ENCODE results near the gene MEF2D. TPM values are rescaled to one million over a fixed set of nuclear protein-coding genes. Genes with fewer than 3 reads are reported as not detected.

The MEF2D gene
- polyA plus RNA-seq, 1 donor (not counting 4 experiments of a cell fraction or from before 2014, with no cell fraction given) = 9.3 TPM

DNA sequence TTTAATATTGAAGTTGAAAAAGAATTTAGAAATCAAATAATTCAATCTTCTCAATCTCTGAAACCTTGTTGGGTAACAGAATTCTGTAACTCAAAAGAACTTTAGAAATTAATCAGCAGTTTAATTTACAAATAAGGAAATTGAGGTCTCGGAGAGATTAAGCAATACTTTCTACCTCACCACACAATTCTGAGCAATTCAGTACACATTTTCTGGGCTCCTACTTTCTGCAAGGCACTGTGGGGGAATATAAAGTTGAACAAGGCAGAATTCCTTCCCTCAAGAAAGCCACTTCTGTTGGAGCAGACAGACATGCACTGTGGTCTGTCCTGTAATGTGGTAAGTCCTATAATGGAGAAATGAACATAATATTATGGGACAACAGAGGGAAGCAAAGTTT, 47.7 kb downstream of the MEF2D start:
- Histone ChIP-seq H3K9me1 (ENCODE audit: control insufficient read depth, extremely low read depth, insufficient read depth, low read length) (no peaks in the 10 kb centered on the region), H3K9me3 (ENCODE audit: control insufficient read depth, low read depth, low read length) (no peaks in the 10 kb centered on the region), H3K27me3 (ENCODE audit: control insufficient read depth, extremely low read depth, insufficient read depth, low read length) (no peaks in the 10 kb centered on the region), H3K27ac (ENCODE audit: control insufficient read depth, insufficient read depth, low read length) (no peak overlapping the region), H4K20me1 (ENCODE audit: control insufficient read depth, extremely low read depth, insufficient read depth, low read length) (no peaks in the 10 kb centered on the region), H3K4me3 (ENCODE audit: control insufficient read depth in 2 of 3, extremely low read depth in 1 of 3, insufficient read depth in 2 of 3, low read depth in 1 of 3, low read length in 3 of 3) (no peak overlapping the region), H3K4me1 (ENCODE audit: control insufficient read depth, extremely low read depth, insufficient read depth, low read length) (peaks cover 6% of the 10 kb centered on the region), H3K4me2 (ENCODE audit: control insufficient read depth, extremely low read depth, insufficient read depth, low read depth, low read length) (no peak overlapping the region), H3K9ac (ENCODE audit: control insufficient read depth, extremely low read depth, insufficient read depth, low read length) (no peak overlapping the region), H3K36me3 (ENCODE audit: control insufficient read depth in 2 of 2, extremely low read depth in 1 of 2, insufficient read depth in 2 of 2, low read length in 2 of 2) (no peaks in the 10 kb centered on the region), H2AFZ (ENCODE audit: control insufficient read depth, low read length) (no peak overlapping the region), H3K79me2 (ENCODE audit: control insufficient read depth, insufficient read depth, low read length) (no peaks in the 10 kb centered on the region)
- dilution Hi-C loops (cut with MboI; ENCODE audit: extremely low pct_ligation_motif_present, low sequenced_read_pairs) = no loop called here
- FAIRE-seq (no peak), DNase-seq (ENCODE audit: low read depth, low spot score) (no peak)
- no peak for TF ChIP-seq EZH2 (IDR thresholded peaks at IDR 0.05; ENCODE audit: low read length)
- TF ChIP-seq, protein P1, sequence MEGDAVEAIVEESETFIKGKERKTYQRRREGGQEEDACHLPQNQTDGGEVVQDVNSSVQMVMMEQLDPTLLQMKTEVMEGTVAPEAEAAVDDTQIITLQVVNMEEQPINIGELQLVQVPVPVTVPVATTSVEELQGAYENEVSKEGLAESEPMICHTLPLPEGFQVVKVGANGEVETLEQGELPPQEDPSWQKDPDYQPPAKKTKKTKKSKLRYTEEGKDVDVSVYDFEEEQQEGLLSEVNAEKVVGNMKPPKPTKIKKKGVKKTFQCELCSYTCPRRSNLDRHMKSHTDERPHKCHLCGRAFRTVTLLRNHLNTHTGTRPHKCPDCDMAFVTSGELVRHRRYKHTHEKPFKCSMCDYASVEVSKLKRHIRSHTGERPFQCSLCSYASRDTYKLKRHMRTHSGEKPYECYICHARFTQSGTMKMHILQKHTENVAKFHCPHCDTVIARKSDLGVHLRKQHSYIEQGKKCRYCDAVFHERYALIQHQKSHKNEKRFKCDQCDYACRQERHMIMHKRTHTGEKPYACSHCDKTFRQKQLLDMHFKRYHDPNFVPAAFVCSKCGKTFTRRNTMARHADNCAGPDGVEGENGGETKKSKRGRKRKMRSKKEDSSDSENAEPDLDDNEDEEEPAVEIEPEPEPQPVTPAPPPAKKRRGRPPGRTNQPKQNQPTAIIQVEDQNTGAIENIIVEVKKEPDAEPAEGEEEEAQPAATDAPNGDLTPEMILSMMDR (optimal IDR thresholded peaks at IDR 0.05 in 1 of 3, IDR thresholded peaks at IDR 0.05 in 1 of 3, conservative IDR thresholded peaks at IDR 0.05 in 1 of 3; ENCODE audit: extremely low read depth in 1 of 3, insufficient read depth in 2 of 3, low read length in 3 of 3) = no peak

- H3K27me3 ChIP-seq (ENCODE audit: control insufficient read depth, extremely low read depth, insufficient read depth, low read length) = no peaks in the 10 kb centered on the region
- H3K79me2 ChIP-seq (ENCODE audit: control insufficient read depth, insufficient read depth, low read length) = no peaks in the 10 kb centered on the region
- H3K36me3 ChIP-seq (ENCODE audit: control insufficient read depth in 2 of 2, extremely low read depth in 1 of 2, insufficient read depth in 2 of 2, low read length in 2 of 2) = no peaks in the 10 kb centered on the region
- no peak for FAIRE-seq
- H3K9me3 ChIP-seq (ENCODE audit: control insufficient read depth, low read depth, low read length) = no peaks in the 10 kb centered on the region
- no peaks in the 10 kb centered on the region for H4K20me1 ChIP-seq (ENCODE audit: control insufficient read depth, extremely low read depth, insufficient read depth, low read length)
- no peak overlapping the region for H2AFZ ChIP-seq (ENCODE audit: control insufficient read depth, low read length)
- H3K27ac ChIP-seq (ENCODE audit: control insufficient read depth, insufficient read depth, low read length) = no peak overlapping the region
- H3K9me1 ChIP-seq (ENCODE audit: control insufficient read depth, extremely low read depth, insufficient read depth, low read length) = no peaks in the 10 kb centered on the region
- H3K4me1 ChIP-seq (ENCODE audit: control insufficient read depth, extremely low read depth, insufficient read depth, low read length) = no peaks in the 10 kb centered on the region
- TF ChIP-seq EZH2 (IDR thresholded peaks at IDR 0.05; ENCODE audit: low read length) = no peak
- TF ChIP-seq, protein P1 (optimal IDR thresholded peaks at IDR 0.05 in 1 of 3, IDR thresholded peaks at IDR 0.05 in 1 of 3, conservative IDR thresholded peaks at IDR 0.05 in 1 of 3; ENCODE audit: extremely low read depth in 1 of 3, insufficient read depth in 2 of 3, low read length in 3 of 3) = peak in 2 of 3 experiments; percentile 2 to 30
- H3K9ac ChIP-seq (ENCODE audit: control insufficient read depth, extremely low read depth, insufficient read depth, low read length) = no peak overlapping the region
- no peak for DNase-seq (ENCODE audit: low read depth, low spot score)
- no peak overlapping the region for H3K4me3 ChIP-seq (ENCODE audit: control insufficient read depth in 2 of 3, extremely low read depth in 1 of 3, insufficient read depth in 2 of 3, low read depth in 1 of 3, low read length in 3 of 3)
- H3K4me2 ChIP-seq (ENCODE audit: control insufficient read depth, extremely low read depth, insufficient read depth, low read depth, low read length) = no peak overlapping the region
- dilution Hi-C loops (cut with MboI; ENCODE audit: extremely low pct_ligation_motif_present, low sequenced_read_pairs) = no loop called here
Observed at GRCh38 chr1:156451505-156452160, 48.9 kb downstream of the MEF2D start.

Measured in keratinocyte (primary cell).